Right lobe of liver (tissue), 6 donors: ENCODE results near the gene EDIL3. TPM values are rescaled to one million over a fixed set of nuclear protein-coding genes. Genes with fewer than 3 reads are reported as not detected.

Experiments
- ATAC-seq, 4 donors: fragments of 200-7000 bp; cut with Tn5 transposase; one replicate each; pipeline ENCODE4 v1.9.1; 2020; ENCODE audit warnings: mild to moderate bottlenecking in 4 of 4, moderate library complexity in 4 of 4
- DNase-seq, 3 donors: peaks; one replicate each; pipeline ENCODE4 v3.0.0-alpha.2; 2020
- H3K27ac ChIP-seq, 3 donors: fragments of 200-600 bp; one replicate each; pipeline ENCODE4 v1.8.0; 2022
- H3K27me3 ChIP-seq, 2 donors: fragments of 200-600 bp; one replicate each; pipeline ENCODE4 v1.8.0; 2022
- H3K36me3 ChIP-seq, 4 donors: fragments of 200-600 bp; sonication (generic) in 1 of 4; one replicate each; pipeline versions ENCODE4 v1.5.1 to v1.8.0; 2017 to 2022; ENCODE audit warnings: control low read depth in 1 of 4
- H3K4me1 ChIP-seq, 4 donors: fragments of 200-600 bp; sonication (generic) in 1 of 4; one replicate each; pipeline versions ENCODE4 v1.5.1 to v1.8.0; 2017 to 2022; ENCODE audit warnings: control low read depth in 1 of 4
- H3K4me3 ChIP-seq, 3 donors: fragments of 200-600 bp; one replicate each; pipeline ENCODE4 v1.8.0; 2022
- H3K9me3 ChIP-seq, 4 donors: fragments of 200-600 bp; sonication (generic) in 1 of 4; one replicate each; pipeline versions ENCODE4 v1.5.1 to v1.8.0; 2017 to 2022; ENCODE audit warnings: control low read depth in 1 of 4
- CTCF ChIP-seq, 4 donors: fragments of 200-600 bp in 3 of 4; fragments of 450-650 bp in 1 of 4; IDR thresholded peaks; one replicate each; pipeline versions ENCODE4 v1.5.1 to v1.8.0; 2016 to 2022; ENCODE audit warnings: antibody characterized with exemption in 4 of 4, mild to moderate bottlenecking in 2 of 4
- POLR2A ChIP-seq: fragments of 450-650 bp; IDR thresholded peaks from one replicate; pipeline ENCODE4 v1.6.1; 2017; ENCODE audit warnings: antibody characterized with exemption, mild to moderate bottlenecking
- WGBS: methylation state at CpG from one replicate; pipeline ENCODE4 v1.1.6; 2018; ENCODE audit warnings: low coverage, low lambda C conversion rate; ENCODE audit not compliant: insufficient coverage; ENCODE audit errors: missing lambda C conversion rate; 5-methylcytosine and 5-hydroxymethylcytosine counted together
- intact Hi-C, 2 donors: fragments of 100-400 bp; cut with DNase I; formaldehyde crosslinking; loops; one replicate each; pipeline versions ENCODE4 v1.11.2 to v1.14.1; 2022
- total RNA-seq, 6 experiments: library from RNA; depleted of rRNA in 2 of 6; stranded (reverse); fragments of >200 nt in 2 of 6; fragmentation: NEBNext Ultra II Directional in 3 of 6; extraction: Animal tissue kit (Norgen Biotek cat#: 25700) in 3 of 6; gene quantifications; one replicate each; pipeline versions ENCODE4 v1.1.0 to v1.2.4, GENCODE V29; 2016 to 2023
- donor health status: DM: no; HTN: yes; CAD: no.
- donor health status: DM: no; HTN: no; CAD: no.
- donor health status: DM: no; HTN: no; CAD: no.
- donor health status: DM: no; HTN: yes; CAD: no.
- donor health status: DM: no; HTN: yes; CAD: no.

The EDIL3 gene
- total RNA-seq, 6 experiments from 2014 or later = 0.61 to 0.84 (median 0.68) TPM; not detected in 3

GRCh38 chr5:83987513-83988292 lies 397.0 kb downstream of the EDIL3 start:
- Histone ChIP-seq H3K4me3 (no peak overlapping the region), H3K4me1 (no peaks in the 10 kb centered on the region), H3K36me3 (no peaks in the 10 kb centered on the region), H3K27me3 (no peaks in the 10 kb centered on the region), H3K27ac (no peak overlapping the region), H3K9me3 (no peaks in the 10 kb centered on the region)
- TF ChIP-seq CTCF (IDR thresholded peaks at IDR 0.05) = no peak
- no peak for TF ChIP-seq POLR2A
- no peak for DNase-seq
- WGBS = 28% methylated on average over 4 of the region's 4 CpGs
- intact Hi-C loops = no loop called here
- no peak for ATAC-seq

DNA sequence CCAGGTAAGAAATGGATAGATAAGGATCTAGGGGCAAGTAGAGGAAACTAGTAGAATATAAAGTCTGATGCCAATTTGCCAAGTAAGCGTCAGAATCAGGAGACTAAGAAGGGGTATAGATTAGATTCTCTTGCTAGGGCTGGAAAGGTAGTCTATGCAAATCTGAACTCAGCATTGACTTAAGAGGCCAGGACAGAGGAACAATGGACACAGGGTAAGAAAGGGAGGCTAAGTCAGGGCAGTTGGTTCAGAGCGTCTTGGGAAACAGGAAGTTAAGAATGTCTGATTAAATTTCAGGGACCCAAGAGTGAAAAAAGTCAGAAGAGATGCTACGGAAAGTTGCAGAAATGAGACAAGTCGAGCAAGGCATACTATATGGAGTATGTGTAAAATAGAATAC lies 400.8 kb downstream of the EDIL3 start:
- Histone ChIP-seq H3K4me1 (no peaks in the 10 kb centered on the region), H3K27me3 (no peaks in the 10 kb centered on the region), H3K27ac (no peak overlapping the region), H3K9me3 (no peaks in the 10 kb centered on the region), H3K36me3 (no peaks in the 10 kb centered on the region), H3K4me3 (no peak overlapping the region)
- WGBS = 72% methylated on average over 4 of the region's 4 CpGs
- TF ChIP-seq CTCF (IDR thresholded peaks at IDR 0.05) (no peak), POLR2A (no peak)
- DNase-seq = no peak
- ATAC-seq = no peak
- intact Hi-C loops = no loop called here

- no peaks in the 10 kb centered on the region for H3K9me3 ChIP-seq
- no peak for TF ChIP-seq POLR2A
- H3K27me3 ChIP-seq = no peaks in the 10 kb centered on the region
- no peak overlapping the region for H3K27ac ChIP-seq
- no peaks in the 10 kb centered on the region for H3K4me1 ChIP-seq
- H3K4me3 ChIP-seq = no peak overlapping the region
- no peaks in the 10 kb centered on the region for H3K36me3 ChIP-seq
- no peak for DNase-seq
- intact Hi-C loops = no loop called here
- no peak for ATAC-seq
- 25% methylated on average over 7 of the region's 7 CpGs for WGBS
Measured at GRCh38 chr5:83973925-83974815, 410.5 kb downstream of the EDIL3 start.

GRCh38 chr5:83972909-83973308 lies 411.8 kb downstream of the EDIL3 start:
- no peak for TF ChIP-seq POLR2A
- no peak for TF ChIP-seq CTCF (IDR thresholded peaks at IDR 0.05)
- no peak overlapping the region for H3K4me3 ChIP-seq
- DNase-seq (no peak), ATAC-seq (no peak)
- no peaks in the 10 kb centered on the region for H3K4me1 ChIP-seq
- no peak overlapping the region for H3K27ac ChIP-seq
- no peaks in the 10 kb centered on the region for H3K36me3 ChIP-seq
- H3K9me3 ChIP-seq = no peaks in the 10 kb centered on the region
- intact Hi-C loops = no loop called here
- H3K27me3 ChIP-seq = no peaks in the 10 kb centered on the region

DNA sequence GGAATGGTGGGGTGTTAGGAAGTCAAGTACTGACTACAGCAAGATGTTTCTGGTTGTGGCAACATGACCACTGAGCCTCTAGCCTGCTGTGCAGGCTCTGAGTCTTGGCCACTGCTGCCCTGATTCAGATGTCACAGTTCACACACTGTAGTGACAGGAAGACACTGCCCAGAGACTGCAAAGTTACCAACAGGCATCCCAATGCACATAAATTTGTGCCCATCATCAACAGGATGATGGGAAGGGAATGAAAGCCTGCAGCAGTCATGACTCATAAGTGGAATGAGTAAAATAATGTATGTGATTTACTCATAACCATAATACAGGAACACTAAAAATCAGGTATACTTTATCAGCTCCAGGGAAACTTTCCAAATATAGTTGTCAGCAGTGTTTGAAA lies 412.4 kb downstream of the EDIL3 start:
- no peak for ATAC-seq

More for the DNA sequence above, 412.4 kb downstream of the EDIL3 start:
- no peak overlapping the region for H3K27ac ChIP-seq
- no peaks in the 10 kb centered on the region for H3K9me3 ChIP-seq
- no peaks in the 10 kb centered on the region for H3K27me3 ChIP-seq
- TF ChIP-seq CTCF (IDR thresholded peaks at IDR 0.05) (no peak), POLR2A (no peak)
- intact Hi-C loops = no loop called here
- no peak overlapping the region for H3K4me3 ChIP-seq
- no peak for DNase-seq
- H3K4me1 ChIP-seq = no peaks in the 10 kb centered on the region
- no peaks in the 10 kb centered on the region for H3K36me3 ChIP-seq
